Stimulated activated CD4-positive, alpha-beta T cell treated with anti-CD3 and anti-CD28 coated beads, Interleukin-4, amount 100 ng/mL, for 48 hours (primary cell): Measurements from ENCODE around the gene TUBA4A.

Experiments used
- DNase-seq, 2 donors: peaks; one replicate each; pipeline ENCODE4 v3.0.0-alpha.2; 2020; ENCODE audit warnings: low read depth in 2 of 2

The TUBA4A gene

DNA sequence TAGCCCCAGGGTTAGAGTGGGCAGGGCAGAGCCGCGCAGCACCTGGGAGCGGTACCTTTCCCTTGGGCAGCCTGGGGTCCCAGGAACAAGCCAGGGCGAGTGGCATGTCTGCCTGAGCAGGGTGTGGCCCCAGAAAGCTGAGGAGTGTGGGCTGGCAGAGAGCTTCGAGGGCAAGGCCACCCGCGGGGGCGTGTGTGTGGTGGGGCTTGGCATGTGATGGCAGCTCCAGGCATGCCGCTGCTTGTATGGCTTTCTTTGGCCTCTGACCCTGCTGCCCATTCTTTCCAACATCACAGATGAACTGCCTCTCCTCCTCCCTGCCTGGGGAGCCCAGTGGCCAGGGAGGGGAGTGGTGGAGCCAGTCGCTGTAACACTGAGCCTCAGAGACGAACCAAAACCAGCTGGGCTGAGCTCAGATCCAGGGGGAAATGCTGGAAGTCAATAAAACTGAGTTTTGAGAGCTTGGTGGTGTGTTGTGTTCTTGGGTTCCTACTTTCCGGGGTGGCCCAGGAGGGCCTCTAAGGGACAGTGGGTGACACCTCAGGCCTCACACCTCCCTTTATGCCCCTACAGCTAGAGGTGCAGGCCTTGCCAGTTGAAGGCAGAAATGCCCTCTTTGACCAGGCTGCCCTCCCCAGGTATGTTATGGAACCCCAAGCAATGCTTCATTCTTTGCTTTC lies 32.9 kb upstream of the TUBA4A start:
- DNase-seq: no peak

DNA sequence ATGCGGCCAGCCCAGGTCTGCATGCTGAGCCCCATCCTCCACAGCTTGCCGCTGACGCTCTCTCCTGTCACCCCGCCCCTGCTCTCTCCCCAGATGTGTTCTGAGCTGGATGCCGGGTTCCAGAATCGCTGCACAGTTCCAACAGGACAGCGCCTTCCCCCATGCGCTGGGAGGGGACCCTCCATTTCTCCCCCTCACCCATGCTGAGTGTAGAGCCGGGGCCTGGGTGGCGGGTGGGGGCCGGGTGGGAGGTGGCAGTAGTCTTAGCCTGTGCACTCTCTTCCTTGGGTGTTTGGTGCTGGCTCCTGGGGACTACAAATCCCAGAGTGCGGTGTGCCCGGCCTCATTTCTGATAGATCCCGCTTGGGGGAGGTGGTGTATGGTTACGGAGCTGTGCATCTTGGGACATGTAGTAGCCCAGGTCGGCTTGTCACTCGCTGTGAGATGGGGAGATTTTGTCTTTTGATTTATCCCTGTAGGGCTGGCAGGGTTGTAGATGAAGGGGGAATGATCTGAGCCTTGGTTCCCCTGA lies 32.2 kb upstream of the TUBA4A start:
- no peak for DNase-seq

GRCh38 chr2:219285373-219285735 lies 31.6 kb upstream of the TUBA4A start:
- no peak for DNase-seq

DNA sequence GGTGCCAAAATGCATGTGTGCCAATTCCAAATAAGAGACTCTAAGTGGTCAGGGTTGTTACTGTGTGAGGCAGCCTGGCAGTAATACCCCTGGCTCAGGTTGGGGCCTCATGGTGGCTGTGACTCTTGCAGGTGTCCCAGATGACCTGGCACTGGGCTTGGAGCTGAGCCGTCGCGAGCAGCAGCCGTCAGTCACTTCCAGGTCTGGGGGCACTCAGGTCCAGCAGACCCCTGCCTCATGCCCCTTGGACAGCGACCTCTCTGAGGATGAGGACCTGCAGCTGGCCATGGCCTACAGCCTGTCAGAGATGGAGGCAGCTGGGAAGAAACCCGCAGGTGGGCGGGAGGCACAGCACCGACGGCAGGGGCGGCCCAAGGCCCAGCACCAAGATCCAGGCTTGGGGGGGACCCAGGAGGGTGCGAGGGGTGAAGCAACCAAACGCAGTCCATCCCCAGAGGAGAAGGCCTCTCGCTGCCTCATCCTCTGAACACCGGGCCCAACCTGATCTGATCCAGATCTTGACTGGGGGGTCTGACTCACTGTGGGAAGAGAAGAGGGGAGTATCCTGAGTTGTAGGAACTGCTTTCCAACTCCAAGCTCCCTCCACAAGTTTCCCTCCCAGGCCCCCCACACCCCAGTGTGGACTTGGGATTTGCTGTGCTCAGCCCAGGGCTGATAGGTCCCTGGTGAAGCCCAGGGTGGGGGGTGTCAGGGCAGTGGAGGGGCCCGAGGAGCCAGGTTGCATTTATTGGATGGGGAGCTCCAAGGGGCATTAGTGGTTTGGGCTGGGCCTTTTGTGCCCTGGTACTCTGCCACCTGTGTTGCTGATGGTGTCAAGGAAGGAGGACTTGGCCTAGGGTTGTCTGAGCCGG lies 31.0 kb upstream of the TUBA4A start:
- DNase-seq: no peak

DNA sequence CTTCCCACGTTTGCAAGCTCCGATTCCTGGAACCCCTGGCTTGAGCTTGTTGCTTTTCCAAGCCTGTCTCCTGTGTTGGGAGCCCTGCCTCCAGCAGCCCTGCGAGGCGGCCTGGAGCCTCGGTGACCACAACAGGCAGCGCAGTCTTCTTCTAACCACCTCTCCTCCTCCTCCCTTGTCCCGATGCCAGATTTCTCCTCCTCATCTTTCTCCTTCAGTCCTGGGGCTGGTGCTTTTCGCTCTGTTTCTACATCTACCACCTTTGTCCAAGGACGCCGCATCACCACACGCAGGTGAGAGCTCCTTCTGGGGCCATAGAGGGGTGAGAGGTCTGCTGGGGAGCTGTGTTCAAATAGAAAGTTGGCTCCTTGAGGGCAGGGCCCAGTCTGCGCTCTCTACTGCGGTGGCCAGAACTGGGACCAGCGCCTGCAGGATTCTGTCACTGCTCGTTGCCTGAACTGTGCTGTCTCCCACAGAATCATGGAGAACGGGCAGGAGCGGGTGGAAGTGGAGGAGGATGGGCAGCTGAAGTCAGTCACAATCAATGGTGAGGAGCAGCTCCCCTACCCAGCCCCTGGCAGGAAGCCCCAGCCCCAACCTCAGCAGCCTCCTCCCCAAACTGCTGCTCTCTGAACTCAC lies 29.3 kb upstream of the TUBA4A start:
- DNase-seq: no peak

DNA sequence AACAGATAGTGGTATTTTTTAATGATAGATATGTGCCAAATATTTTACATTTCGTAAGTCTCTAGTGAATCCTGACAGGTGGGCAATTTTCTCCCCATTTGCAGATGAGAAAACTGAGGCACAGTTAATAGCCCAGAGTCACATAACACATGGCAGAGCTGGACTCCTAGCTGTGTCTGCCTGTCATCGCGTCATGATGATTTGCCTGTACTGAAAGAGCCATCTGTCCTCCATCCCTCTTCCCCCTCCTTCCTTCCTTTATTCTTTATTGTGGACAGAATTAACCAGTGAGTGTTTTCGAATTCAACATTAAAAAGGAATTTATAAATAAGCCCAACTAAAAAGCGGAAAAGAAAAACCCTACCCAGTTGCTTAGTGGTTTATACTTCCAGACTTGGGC lies 28.7 kb upstream of the TUBA4A start:
- DNase-seq: no peak

DNA sequence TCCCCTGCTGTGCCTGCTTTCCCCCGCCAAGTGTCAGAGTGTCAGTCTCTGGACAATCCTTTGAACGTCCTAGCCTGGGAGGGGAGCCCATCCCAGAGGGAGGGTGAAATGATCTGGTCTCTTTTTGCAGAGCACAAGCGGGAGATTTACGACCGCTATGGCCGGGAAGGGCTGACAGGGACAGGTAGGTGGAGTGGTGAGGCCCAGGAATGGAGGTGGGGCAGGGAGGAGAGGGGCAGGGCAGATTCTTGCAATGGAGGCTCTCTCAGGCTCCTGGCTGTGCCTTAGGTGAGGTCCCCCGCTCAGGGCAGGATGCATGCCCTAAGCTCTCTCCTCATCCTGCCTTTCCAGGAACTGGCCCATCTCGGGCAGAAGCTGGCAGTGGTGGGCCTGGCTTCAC lies 27.9 kb upstream of the TUBA4A start:
- DNase-seq: no peak

- no peak for DNase-seq
Observed at GRCh38 chr2:219280651-219281050, 26.9 kb upstream of the TUBA4A start.

- no peak for DNase-seq
Observed at GRCh38 chr2:219279916-219280516, 26.3 kb upstream of the TUBA4A start.

- peak; percentile 96 to 100 for DNase-seq
Observed at GRCh38 chr2:219279151-219279915, 25.6 kb upstream of the TUBA4A start, which contains the start of gene DNAJB2. Gene DNAJB2 (plus strand): TSS chr2:219279366. CDS start chr2:219279834, 468 bp downstream.

DNA sequence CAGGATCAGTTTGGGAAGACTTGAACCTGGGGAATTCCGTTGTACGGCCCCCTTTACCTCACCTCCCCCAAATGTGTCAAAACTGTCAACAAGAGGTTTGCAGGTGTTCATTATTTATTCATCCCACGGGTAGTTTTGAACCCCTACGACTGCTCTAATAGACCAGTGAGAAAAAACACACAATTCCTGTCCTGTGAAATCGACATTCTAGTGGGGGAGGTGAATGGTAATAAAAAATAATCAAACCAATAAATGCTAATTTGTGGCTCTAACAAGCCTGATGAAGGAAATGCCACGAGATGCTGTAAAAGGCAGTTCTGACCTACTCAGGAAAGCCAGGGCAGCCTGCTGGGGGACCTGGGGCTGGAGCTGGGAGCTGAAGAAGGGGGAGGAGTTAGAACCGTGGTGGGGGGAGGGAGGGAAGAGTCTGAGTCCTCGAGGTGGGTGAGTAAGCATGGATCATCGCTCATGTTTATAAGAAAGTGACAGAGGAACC lies 25.0 kb upstream of the TUBA4A start:
- no peak for DNase-seq

- DNase-seq: peak; percentile 57 to 66
Observed at GRCh38 chr2:219277703-219278654, 24.3 kb upstream of the TUBA4A start.

DNA sequence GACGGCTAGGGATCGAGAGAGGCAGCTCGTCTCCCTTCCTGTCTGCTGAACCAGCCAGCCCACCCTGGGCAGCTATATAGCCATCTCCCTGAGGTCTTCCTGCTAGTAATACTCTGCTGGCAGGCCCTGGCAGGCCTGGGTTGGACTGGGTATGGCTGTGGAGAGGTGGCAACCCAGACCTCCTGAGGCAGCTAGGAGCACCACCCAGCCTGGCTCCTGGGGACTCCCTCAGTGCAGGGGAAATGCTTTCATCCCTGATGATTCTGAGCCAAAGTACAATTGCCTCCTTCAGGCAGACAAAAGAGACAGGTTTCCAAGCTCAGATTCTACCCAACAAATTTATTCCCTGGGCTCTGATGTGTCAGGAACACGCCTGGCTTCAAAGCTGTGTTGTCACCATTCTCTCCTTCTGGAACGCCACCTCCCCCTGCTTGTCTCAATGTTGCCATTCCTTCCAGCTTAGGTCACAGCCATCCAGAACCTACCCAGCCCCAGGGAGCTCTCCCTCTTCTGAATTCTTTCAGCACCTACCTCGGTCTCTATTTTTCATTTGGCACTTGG lies 20.7 kb upstream of the TUBA4A start:
- no peak for DNase-seq

DNA sequence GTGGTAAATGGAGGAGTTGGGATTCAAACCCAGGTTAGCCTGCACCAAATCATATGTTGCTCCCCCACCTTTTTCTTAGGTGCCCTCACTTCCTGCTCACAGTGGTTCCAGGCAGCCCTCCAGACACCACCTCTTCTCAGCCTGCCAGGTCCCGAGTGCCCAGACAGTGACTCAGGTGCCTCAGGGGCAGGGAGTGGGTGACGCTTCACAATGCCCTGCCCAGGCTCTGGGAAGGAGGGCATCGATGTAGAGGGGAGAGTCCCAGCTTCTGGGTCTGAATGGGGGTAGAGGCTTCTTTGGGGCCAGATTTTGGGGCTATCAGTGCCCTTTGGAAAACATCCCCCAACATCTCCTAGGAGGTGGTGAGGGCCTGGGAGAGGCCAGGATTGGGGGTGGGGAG lies 20.2 kb upstream of the TUBA4A start:
- no peak for DNase-seq

GRCh38 chr2:219272995-219273394 lies 19.3 kb upstream of the TUBA4A start:
- DNase-seq: no peak

- no peak for DNase-seq
Observed at GRCh38 chr2:219272356-219272755, 18.6 kb upstream of the TUBA4A start.

DNA sequence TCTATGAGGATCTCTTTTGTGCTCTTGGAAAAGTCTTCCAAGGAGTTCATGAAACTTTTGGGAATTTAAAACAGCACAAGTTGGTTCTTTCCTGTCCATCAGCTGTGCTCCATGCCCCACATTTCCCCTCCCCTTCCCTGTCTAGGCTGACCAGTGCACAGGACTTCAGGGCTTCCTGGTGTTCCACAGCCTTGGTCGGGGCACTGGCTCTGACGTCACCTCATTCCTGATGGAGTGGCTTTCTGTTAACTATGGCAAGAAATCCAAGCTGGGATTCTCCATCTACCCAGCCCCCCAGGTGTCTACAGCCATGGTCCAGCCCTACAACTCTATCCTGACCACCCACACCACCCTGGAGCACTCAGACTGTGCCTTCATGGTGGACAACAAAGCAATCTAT lies 17.3 kb upstream of the TUBA4A start:
- no peak for DNase-seq

GRCh38 chr2:219270055-219270372 lies 16.3 kb upstream of the TUBA4A start:
- DNase-seq: no peak

DNA sequence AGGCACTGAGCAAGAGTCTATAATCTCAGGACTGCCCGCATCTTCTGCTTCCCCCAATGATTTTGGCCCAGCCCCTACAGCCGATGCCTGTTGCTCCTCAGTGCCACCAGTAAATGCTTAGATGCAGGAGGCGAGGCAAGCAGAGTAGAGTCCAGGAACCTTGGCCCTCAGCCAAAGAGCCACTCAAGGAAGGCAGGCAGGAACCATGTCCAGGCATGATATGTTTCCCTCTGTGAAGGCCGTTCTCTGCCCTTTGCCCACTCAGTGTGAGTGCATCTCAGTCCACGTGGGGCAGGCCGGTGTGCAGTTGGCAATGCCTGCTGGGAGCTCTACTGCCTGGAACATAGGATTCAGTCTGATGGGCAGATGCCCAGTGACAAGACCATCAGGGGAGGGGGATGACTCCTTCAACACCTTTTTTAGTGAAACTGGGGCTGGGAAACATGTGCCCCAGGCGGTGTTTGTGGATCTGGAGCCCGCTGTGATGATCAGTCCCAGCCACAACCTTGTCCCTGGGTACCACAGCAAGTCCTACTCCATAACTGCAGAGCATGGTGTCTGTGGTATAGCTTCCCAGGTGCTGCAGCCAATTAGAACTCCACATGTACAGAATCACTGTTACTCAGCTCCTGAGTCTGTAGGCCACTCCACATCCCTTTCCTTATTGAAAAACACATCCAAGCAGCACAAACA lies 15.8 kb upstream of the TUBA4A start:
- no peak for DNase-seq
